ENCODE results near the gene SNRPA1. TPM values are rescaled to one million over a fixed set of nuclear protein-coding genes. Genes with fewer than 3 reads are reported as not detected.
A peak's percentile ranks its signal among the peaks of the same experiment; 100 is the strongest.
"Not testable (repeated sequence)": the region's sequence is repeated elsewhere in the genome, so short reads cannot be mapped to it uniquely, and the experiment has no call there.

SNRPA1 gene
- 30.4 TPM for total RNA-seq
- long read RNA-seq, transcript SNRPA1-201 (9 exons, 1,055 nt), result major isoform, 14 of 34 reads
- long read RNA-seq, partial matches to known transcripts, result 14 of 34 reads
- long read RNA-seq, other reads (novel, unspliced or antisense), result 0 of 34 reads

- intact Hi-C loops (cut with DNase I), result loop anchor here (2.0 kb wide), 1 partner anchor 358 kb away; the partner anchor contains the start of gene TM2D3
- DNase-seq (ENCODE audit: missing footprints), result peak; percentile 100
- ATAC-seq, result peak; percentile 96
Measured at GRCh38 chr15:101294731-101295606, at the start of gene SNRPA1. TSS of gene SNRPA1 (minus strand) at chr15:101295248. CDS start at chr15:101295178, 70 bp downstream.

- intact Hi-C loops (cut with DNase I), result no loop called here
- DNase-seq (ENCODE audit: missing footprints) (no peak), ATAC-seq (no peak)
Measured at GRCh38 chr15:101342056-101342455, 47.0 kb upstream of the SNRPA1 start.

- ATAC-seq, result no peak
- no peak for DNase-seq (ENCODE audit: missing footprints)
- intact Hi-C loops (cut with DNase I), result no loop called here
Measured at GRCh38 chr15:101338502-101339057, 43.5 kb upstream of the SNRPA1 start.

GRCh38 chr15:101337976-101338375, 42.9 kb upstream of the SNRPA1 start:
- intact Hi-C loops (cut with DNase I), result no loop called here
- ATAC-seq (no peak), DNase-seq (ENCODE audit: missing footprints) (no peak)

GRCh38 chr15:101333907-101334789, 39.1 kb upstream of the SNRPA1 start:
- ATAC-seq; intact Hi-C loops (cut with DNase I): not testable (repeated sequence)

GRCh38 chr15:101332061-101332467, 37.0 kb upstream of the SNRPA1 start:
- DNase-seq (ENCODE audit: missing footprints) (no peak), ATAC-seq (no peak)
- intact Hi-C loops (cut with DNase I), result no loop called here

More at GRCh38 chr15:101333907-101334789, 39.1 kb upstream of the SNRPA1 start:
- DNase-seq (ENCODE audit: missing footprints), result not testable (repeated sequence)

- DNase-seq (ENCODE audit: missing footprints), result no peak
- no peak for ATAC-seq
- intact Hi-C loops (cut with DNase I), result no loop called here
Measured at GRCh38 chr15:101329867-101330380, 34.9 kb upstream of the SNRPA1 start.

GRCh38 chr15:101329309-101329863, 34.3 kb upstream of the SNRPA1 start:
- DNase-seq (ENCODE audit: missing footprints) (no peak), ATAC-seq (no peak)
- intact Hi-C loops (cut with DNase I), result no loop called here

GRCh38 chr15:101328001-101328400, 33.0 kb upstream of the SNRPA1 start:
- ATAC-seq (no peak), DNase-seq (ENCODE audit: missing footprints) (no peak)
- intact Hi-C loops (cut with DNase I), result no loop called here

- DNase-seq (ENCODE audit: missing footprints) (no peak), ATAC-seq (no peak)
- intact Hi-C loops (cut with DNase I), result no loop called here
Measured at GRCh38 chr15:101327147-101327740, 32.2 kb upstream of the SNRPA1 start.

GRCh38 chr15:101326462-101327146, 31.6 kb upstream of the SNRPA1 start:
- no peak for ATAC-seq
- intact Hi-C loops (cut with DNase I), result no loop called here
- DNase-seq (ENCODE audit: missing footprints), result no peak

GRCh38 chr15:101326026-101326315, 30.9 kb upstream of the SNRPA1 start:
- ATAC-seq, result no peak
- no peak for DNase-seq (ENCODE audit: missing footprints)
- intact Hi-C loops (cut with DNase I), result no loop called here

- DNase-seq (ENCODE audit: missing footprints) (no peak), ATAC-seq (no peak)
- intact Hi-C loops (cut with DNase I), result no loop called here
Measured at GRCh38 chr15:101325263-101326025, 30.4 kb upstream of the SNRPA1 start.

- no peak for DNase-seq (ENCODE audit: missing footprints)
- no peak for ATAC-seq
- intact Hi-C loops (cut with DNase I), result no loop called here
Measured at GRCh38 chr15:101324524-101325177, 29.6 kb upstream of the SNRPA1 start.

- intact Hi-C loops (cut with DNase I), result no loop called here
- DNase-seq (ENCODE audit: missing footprints), result no peak
- no peak for ATAC-seq
Measured at GRCh38 chr15:101323793-101324523, 28.9 kb upstream of the SNRPA1 start.

Data from Right ventricle myocardium inferior (tissue), 1 donor.